GM13976 (cell line): ENCODE measurements around the gene NOSTRIN.

Experiments used
- DNase-seq: peaks from one replicate; pipeline ENCODE4 v3.0.0; 2012; ENCODE audit warnings: low spot score
- in situ Hi-C: fragments of 300-500 bp; cut with MboI; formaldehyde crosslinking; loops from one replicate; pipeline ENCODE4 v1.12.0; 2022; ENCODE audit warnings: low sequenced_read_pairs, mixed read lengths, inconsistent platforms; ENCODE audit not compliant: unreplicated experiment
- TF ChIP-seq, protein P1 (sequence below): IDR thresholded peaks from 2 replicates; pipeline ENCODE4 v1.5.1; 2012; ENCODE audit warnings: borderline replicate concordance, mild to moderate bottlenecking; ENCODE audit not compliant: insufficient read depth; ENCODE audit errors: extremely low read depth, missing control alignments, control extremely low read depth

The NOSTRIN gene

DNA sequence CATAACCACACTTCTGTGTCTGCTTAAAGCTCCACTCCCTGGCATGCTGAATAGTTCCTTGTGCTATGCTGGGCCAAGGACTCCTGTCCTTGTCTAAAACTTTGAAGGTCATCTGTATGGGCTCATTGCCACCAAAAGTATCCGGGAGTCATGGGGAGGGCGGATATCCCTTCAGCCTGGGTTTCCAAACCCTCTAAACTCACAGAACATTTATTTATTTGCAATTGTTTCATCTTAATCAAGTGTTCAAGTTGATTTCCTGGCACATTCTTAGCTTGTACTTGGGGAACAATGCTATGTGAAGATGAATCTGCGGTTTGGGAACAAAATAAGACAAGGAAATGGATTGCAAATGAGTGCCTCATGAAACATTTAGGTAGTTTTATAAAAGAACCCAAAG lies 1.8 kb downstream of the NOSTRIN start:
- TF ChIP-seq, protein P1, sequence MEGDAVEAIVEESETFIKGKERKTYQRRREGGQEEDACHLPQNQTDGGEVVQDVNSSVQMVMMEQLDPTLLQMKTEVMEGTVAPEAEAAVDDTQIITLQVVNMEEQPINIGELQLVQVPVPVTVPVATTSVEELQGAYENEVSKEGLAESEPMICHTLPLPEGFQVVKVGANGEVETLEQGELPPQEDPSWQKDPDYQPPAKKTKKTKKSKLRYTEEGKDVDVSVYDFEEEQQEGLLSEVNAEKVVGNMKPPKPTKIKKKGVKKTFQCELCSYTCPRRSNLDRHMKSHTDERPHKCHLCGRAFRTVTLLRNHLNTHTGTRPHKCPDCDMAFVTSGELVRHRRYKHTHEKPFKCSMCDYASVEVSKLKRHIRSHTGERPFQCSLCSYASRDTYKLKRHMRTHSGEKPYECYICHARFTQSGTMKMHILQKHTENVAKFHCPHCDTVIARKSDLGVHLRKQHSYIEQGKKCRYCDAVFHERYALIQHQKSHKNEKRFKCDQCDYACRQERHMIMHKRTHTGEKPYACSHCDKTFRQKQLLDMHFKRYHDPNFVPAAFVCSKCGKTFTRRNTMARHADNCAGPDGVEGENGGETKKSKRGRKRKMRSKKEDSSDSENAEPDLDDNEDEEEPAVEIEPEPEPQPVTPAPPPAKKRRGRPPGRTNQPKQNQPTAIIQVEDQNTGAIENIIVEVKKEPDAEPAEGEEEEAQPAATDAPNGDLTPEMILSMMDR, result no peak
- in situ Hi-C loops, result no loop called here
- no peak for DNase-seq

- no peak for DNase-seq
- TF ChIP-seq, protein P1, result no peak
- in situ Hi-C loops, result no loop called here
Measured at GRCh38 chr2:168805615-168806014, 3.2 kb downstream of the NOSTRIN start.

DNA sequence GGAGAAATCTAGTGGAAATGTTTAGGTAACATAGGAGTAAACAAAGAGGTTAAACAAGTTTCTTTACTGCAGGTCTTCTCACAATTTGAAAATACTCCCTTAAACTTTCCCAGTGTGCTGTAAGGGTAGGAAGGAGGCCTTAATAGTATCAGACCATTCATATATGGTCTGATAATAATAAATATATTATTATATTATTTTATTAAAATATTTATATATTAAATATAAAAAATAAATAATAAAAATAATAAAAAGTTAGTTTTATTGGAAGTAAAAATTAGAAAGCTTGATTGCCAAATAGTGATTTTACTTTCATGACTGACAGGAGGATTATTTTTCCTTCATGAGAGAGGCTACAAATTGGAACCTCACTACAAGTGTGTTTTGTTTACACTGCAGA lies 7.1 kb downstream of the NOSTRIN start:
- in situ Hi-C loops, result no loop called here
- DNase-seq, result no peak
- TF ChIP-seq, protein P1, result no peak

DNA sequence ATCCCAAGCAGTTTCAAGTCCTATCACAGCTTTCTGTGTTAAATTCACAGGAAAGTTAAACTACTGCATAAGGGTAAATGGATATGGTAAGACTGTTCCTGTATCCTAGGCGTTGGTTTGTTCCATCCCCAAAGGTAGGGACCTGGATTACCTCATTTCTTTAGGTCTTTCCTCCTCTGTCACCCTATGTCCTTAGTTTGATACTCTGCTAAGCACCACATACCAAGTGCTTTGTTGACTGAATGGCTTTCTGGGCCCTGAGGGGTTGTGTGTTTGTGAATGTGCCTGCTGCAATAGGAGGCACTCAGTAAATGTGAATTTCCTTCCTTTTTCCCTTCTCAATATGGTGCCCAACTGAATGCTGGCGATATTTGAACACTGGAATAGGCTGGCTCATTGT lies 7.8 kb downstream of the NOSTRIN start:
- TF ChIP-seq, protein P1, result no peak
- in situ Hi-C loops, result no loop called here
- DNase-seq, result no peak

DNA sequence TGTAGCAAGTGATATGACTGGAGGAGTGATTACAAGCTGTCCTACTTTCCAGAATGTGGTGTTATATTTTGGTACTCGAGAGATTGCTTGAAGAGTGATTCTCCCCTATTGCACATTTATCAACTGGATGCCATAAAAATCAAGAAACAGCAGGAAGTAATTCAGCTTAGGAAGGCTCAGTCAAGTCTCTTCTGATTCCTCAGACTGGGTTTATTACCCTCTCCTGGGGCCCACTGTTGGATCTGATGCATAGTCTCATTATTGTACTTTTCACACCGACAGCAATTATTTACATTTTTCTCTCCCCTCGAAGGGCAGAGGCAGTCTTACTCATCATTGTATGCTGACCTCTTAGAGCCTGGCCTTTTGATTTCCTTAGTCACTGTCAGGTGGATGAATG lies 9.3 kb downstream of the NOSTRIN start:
- in situ Hi-C loops, result no loop called here
- no peak for DNase-seq
- TF ChIP-seq, protein P1, result no peak

DNA sequence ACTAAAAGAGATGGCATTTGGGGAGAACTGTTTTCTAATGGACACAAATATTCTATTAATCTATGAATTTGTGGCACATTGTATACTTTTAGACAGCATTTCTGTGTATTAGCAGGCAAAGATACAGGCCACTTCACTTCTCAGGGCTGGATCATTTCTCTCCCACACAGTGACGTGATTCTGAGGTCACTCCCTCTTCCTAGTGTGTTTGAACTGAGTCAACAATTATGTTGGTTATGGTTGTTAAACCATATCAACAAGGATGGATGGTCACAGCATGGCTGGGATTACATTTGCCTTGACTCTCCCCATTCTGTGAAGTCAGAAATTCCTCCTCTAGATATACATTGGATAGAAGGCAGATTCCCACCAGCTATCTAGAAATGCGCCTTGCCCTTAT lies 11.6 kb downstream of the NOSTRIN start:
- DNase-seq, result no peak
- TF ChIP-seq, protein P1, result no peak
- in situ Hi-C loops, result no loop called here
